ES-I3 (cell line): ENCODE results near the gene ARPP21.
"Not testable (repeated sequence)": the region's sequence is repeated elsewhere in the genome, so short reads cannot be mapped to it uniquely, and the experiment has no call there.

Experiments
- H3K36me3 ChIP-seq: 2 replicates; pipeline ENCODE4 v1.6.1; 2013; ENCODE audit warnings: mild to moderate bottlenecking, low read length, control low read depth, moderate library complexity; ENCODE audit not compliant: insufficient read depth
- H3K4me1 ChIP-seq: 2 replicates; pipeline ENCODE4 v1.6.1; 2013; ENCODE audit warnings: mild to moderate bottlenecking, control low read depth, low read length; ENCODE audit not compliant: insufficient read depth
- H3K9ac ChIP-seq: 2 replicates; pipeline ENCODE4 v1.6.1; 2013; ENCODE audit warnings: low read depth, mild to moderate bottlenecking, low read length, moderate library complexity
- H3K9me3 ChIP-seq: 2 replicates; pipeline ENCODE4 v1.6.1; 2013; ENCODE audit warnings: mild to moderate bottlenecking, low read length, moderate library complexity; ENCODE audit not compliant: control insufficient read depth, insufficient read depth

ARPP21 gene

GRCh38 chr3:35781558-35781957, 142.2 kb downstream of the ARPP21 start:
- Histone ChIP-seq H3K9me3 (no peaks in the 10 kb centered on the region), H3K36me3 (no peaks in the 10 kb centered on the region), H3K4me1 (no peaks in the 10 kb centered on the region)

DNA sequence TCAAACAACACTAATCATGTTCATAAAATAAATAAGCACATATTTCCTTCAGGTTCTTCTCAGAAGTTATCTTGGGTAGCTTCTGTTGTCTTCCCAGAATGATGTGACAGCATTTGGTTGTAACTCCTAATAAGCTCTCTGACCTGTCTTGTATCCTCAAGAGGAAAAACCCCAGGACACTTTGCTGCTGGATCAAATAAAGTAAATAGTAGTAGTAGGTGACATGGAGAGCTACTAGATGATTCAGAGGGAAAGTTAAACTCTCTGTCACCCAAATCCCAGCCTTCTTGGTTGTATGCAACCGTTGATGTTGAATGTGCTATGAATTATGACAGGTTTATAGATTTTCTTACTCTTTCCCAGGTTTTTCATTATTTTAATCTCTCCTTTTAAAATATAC, 143.0 kb downstream of the ARPP21 start:
- Histone ChIP-seq H3K9ac (no peak overlapping the region), H3K36me3 (no peaks in the 10 kb centered on the region), H3K9me3 (no peaks in the 10 kb centered on the region), H3K4me1 (no peaks in the 10 kb centered on the region)

More at GRCh38 chr3:35781558-35781957, 142.2 kb downstream of the ARPP21 start:
- H3K9ac ChIP-seq = no peak overlapping the region

DNA sequence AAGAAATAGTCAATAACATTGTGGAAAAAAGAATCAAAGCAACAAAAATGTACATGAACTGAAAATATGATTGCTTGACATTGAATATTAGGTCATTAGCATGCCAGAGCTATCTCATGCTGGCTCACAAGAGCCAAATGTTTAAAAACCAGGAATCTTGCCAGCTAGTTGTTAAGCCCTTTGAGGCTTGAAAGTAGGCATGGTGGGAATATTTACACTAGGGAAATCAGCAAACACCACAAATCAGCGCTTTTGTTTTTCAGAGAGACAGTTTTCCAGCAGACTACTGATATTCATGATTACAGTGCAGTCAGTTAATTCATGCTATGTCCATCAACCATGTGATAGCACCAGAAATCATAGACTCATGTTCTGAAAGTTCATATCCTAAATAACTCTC, 144.8 kb downstream of the ARPP21 start:
- Histone ChIP-seq H3K9me3 (no peaks in the 10 kb centered on the region), H3K9ac (no peak overlapping the region), H3K4me1 (no peaks in the 10 kb centered on the region), H3K36me3 (no peaks in the 10 kb centered on the region)

- H3K9me3 ChIP-seq = no peaks in the 10 kb centered on the region
- no peaks in the 10 kb centered on the region for H3K36me3 ChIP-seq
- no peak overlapping the region for H3K9ac ChIP-seq
- no peaks in the 10 kb centered on the region for H3K4me1 ChIP-seq
Observed at GRCh38 chr3:35785234-35785888, 146.0 kb downstream of the ARPP21 start.

DNA sequence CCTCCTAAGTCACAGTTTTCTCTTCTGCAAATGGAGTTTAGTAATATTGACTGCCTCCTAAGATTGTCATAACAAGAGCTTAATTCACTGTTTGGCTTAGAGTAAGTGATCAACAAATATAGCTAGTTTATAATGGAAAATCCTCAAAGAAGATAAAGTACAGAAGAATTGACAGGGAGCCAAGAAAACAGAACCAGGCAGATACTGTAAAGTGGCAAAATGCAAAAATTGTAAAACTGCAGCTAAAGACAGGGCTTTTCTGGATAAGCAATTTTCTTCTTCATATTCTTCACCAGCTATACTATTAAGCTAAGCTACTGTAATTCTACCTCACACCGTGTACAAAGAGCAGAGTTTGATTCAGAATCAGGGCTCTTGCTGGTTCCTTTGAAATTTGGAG, 148.6 kb downstream of the ARPP21 start:
- no peak overlapping the region for H3K9ac ChIP-seq
- no peaks in the 10 kb centered on the region for H3K9me3 ChIP-seq
- no peaks in the 10 kb centered on the region for H3K36me3 ChIP-seq
- no peaks in the 10 kb centered on the region for H3K4me1 ChIP-seq

DNA sequence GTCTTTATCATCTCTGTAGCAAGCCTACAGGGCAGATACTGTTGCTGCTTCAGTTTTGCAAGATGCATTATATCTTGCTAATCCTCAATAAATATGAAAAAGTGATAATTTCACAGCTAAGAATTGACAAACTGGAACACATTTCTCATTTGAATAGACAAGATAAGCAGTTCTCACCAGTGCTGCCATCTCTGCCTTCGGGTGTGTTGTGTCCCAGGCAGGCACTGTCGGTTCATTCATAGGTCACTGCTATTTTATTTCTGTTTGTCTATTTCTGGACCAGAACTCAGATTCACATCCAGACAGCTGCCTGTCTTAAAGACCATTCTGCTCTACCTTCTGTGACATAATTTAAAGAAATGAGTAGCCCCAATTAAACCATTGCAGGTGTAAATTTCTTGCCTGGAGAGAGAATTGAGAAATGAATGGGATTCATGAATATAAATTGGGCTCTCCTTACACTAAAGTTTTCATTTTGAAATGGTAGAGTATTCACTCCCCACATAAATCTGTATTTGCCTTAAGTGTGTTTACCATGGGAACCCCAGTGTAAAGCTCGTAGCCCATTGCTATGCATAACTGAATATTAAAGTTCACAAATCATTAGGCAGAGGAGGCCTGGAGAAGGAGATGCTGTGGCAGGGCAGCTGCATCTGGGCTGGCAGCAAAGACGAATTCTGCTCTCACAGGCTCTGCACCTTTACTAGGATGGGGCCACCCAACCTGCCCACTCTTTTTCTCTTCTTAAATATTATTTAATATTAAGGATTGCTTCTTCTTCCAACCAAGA, 149.9 kb downstream of the ARPP21 start:
- no peaks in the 10 kb centered on the region for H3K36me3 ChIP-seq
- H3K9me3 ChIP-seq = no peaks in the 10 kb centered on the region

DNA sequence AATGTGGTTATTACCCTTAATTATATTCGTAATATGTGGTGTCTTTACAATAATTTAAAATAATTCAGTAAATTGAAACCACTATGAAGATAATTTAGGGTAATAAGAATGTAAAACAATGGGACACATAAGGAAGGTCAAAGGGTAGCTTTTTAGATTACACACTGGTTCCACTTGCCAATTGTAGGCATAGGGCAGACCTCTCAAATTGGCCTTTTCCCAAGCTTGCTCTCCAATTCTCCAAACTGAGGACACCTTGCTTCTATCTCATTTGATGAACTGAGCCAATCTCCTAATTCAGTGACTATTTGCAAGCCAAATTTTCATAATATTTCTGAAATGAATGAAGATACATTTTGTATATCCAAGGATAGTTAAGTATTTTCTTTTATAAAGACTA, 151.4 kb downstream of the ARPP21 start:
- Histone ChIP-seq H3K9me3 (no peaks in the 10 kb centered on the region), H3K4me1 (no peaks in the 10 kb centered on the region), H3K36me3 (no peaks in the 10 kb centered on the region), H3K9ac (no peak overlapping the region)

More for the DNA sequence above, 149.9 kb downstream of the ARPP21 start:
- no peak overlapping the region for H3K9ac ChIP-seq
- H3K4me1 ChIP-seq = no peaks in the 10 kb centered on the region

- no peaks in the 10 kb centered on the region for H3K9me3 ChIP-seq
- no peak overlapping the region for H3K9ac ChIP-seq
- H3K4me1 ChIP-seq = no peaks in the 10 kb centered on the region
- H3K36me3 ChIP-seq = no peaks in the 10 kb centered on the region
Observed at GRCh38 chr3:35793667-35794066, 154.3 kb downstream of the ARPP21 start.

DNA sequence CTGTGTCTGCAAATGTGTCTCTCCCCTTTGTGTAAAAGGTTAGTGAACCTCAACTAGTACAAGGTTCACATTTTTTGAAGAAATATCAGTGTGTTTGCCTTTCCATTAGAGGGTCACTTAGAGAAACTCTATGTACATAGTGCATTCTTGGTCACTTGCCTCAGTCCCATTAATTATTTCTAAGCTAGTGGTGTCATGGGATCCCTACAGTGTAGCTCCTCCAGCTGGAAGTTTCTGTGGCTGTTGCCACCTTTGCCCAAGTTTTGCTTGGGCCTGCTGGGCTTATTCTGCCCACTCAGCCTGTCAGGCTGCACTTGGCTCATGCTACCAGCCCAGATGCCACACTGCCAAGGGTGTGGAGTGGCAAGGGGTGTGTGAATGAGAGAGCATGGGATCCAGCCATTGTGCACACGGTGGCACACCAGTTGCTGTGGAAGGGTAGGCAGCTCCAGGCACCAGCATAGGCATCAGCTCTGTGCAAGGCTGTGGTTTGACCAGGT, 161.7 kb downstream of the ARPP21 start:
- Histone ChIP-seq H3K9ac (no peak overlapping the region), H3K4me1 (no peaks in the 10 kb centered on the region), H3K36me3 (no peaks in the 10 kb centered on the region), H3K9me3 (no peaks in the 10 kb centered on the region)

- H3K36me3 ChIP-seq = no peaks in the 10 kb centered on the region
- no peaks in the 10 kb centered on the region for H3K4me1 ChIP-seq
- H3K9ac ChIP-seq = no peak overlapping the region
- no peaks in the 10 kb centered on the region for H3K9me3 ChIP-seq
Observed at GRCh38 chr3:35814531-35814930, 175.2 kb downstream of the ARPP21 start.

- not testable (repeated sequence) for H3K4me1 ChIP-seq, H3K36me3 ChIP-seq, H3K9ac ChIP-seq, H3K9me3 ChIP-seq
Observed at GRCh38 chr3:35815796-35816195, 176.5 kb downstream of the ARPP21 start.

- no peaks in the 10 kb centered on the region for H3K36me3 ChIP-seq
- no peaks in the 10 kb centered on the region for H3K4me1 ChIP-seq
- no peak overlapping the region for H3K9ac ChIP-seq
- no peaks in the 10 kb centered on the region for H3K9me3 ChIP-seq
Observed at GRCh38 chr3:35817216-35817615, 177.9 kb downstream of the ARPP21 start.

DNA sequence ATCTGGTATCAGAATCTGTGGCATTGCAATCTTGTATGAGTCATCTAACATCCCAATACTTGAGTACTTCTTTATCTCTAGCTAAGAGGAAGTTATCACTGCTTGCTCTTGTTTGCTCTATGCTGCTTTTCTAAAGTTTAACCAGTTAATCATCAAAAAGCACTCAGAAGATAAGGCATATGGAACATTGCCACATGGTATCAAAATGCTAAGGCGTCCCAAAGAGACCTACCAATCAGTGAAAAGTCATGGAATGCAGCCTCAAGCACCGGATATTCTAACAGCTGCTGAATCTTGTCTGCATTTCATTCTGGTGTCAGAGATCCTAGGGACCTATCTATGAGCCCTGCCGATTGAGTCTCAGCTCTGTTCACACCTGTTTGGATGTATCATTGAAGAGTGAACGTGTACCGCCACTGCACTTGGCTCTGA, 192.8 kb downstream of the ARPP21 start:
- Histone ChIP-seq H3K9me3 (no peaks in the 10 kb centered on the region), H3K4me1 (no peaks in the 10 kb centered on the region)

More for the DNA sequence above, 192.8 kb downstream of the ARPP21 start:
- no peak overlapping the region for H3K9ac ChIP-seq
- H3K36me3 ChIP-seq = no peaks in the 10 kb centered on the region
